Measurements from ENCODE around the gene RNF130. TPM values are rescaled to one million over a fixed set of nuclear protein-coding genes. Genes with fewer than 3 reads are reported as not detected.
"Not testable (repeated sequence)": the region's sequence is repeated elsewhere in the genome, so short reads cannot be mapped to it uniquely, and the experiment has no call there.

RNF130 gene
- total and polyA plus RNA-seq, 4 donors, result 75.9 to 123 (median 90.8) TPM

DNA sequence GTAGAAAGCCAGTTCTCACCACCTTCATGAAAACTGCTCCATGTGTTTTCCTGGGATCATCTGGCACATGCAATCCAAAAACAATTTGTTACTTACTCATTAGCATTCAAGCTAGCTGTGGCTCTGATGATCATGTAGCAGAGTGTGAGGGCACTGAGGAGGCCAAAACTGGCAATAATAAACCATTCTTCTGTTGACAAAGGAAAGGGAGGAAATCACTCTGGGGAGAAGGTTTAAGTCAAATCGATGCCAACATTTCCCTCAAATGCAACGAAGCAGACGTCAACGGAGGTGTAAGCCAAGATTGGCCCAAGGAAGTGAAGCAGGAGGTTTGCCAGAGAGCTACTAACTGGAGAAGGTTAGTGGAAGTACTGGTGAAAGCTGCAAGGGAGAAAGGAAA, 108.2 kb downstream of the RNF130 start:
- no peak overlapping the region for H3K9ac ChIP-seq (ENCODE audit: insufficient read depth in 1 of 2, low read length in 2 of 2)
- WGBS, 2 donors, result 80 to 85% methylated on average over 4 of the region's 4 CpGs
- no peaks in the 10 kb centered on the region for H3K4me1 ChIP-seq (ENCODE audit: control insufficient read depth in 5 of 5, insufficient read depth in 5 of 5, low read length in 5 of 5)
- no peak for TF ChIP-seq CTCF (IDR thresholded peaks at IDR 0.05; ENCODE audit: control extremely low read depth, extremely low read depth)
- H3K4me3 ChIP-seq, result no peak overlapping the region
- H3K27me3 ChIP-seq (ENCODE audit: control insufficient read depth in 3 of 3, insufficient read depth in 3 of 3, low read length in 2 of 3), result no peaks in the 10 kb centered on the region
- DNase-seq (no peak), ATAC-seq (ENCODE audit: insufficient read depth, low FRiP score) (no peak)
- peaks cover 8 to 28% (median 17%) of the 10 kb centered on the region in 4 donors for H3K36me3 ChIP-seq (ENCODE audit: control insufficient read depth in 4 of 4, insufficient read depth in 4 of 4, low read length in 4 of 4)
- no peak overlapping the region for H3K27ac ChIP-seq (ENCODE audit: low read depth in 1 of 2, low read length in 1 of 2)
- no peaks in the 10 kb centered on the region for H3K9me3 ChIP-seq (ENCODE audit: control insufficient read depth in 4 of 4, insufficient read depth in 3 of 4, low read length in 3 of 4)

- Histone ChIP-seq H3K9ac (ENCODE audit: insufficient read depth in 1 of 2, low read length in 2 of 2) (no peak overlapping the region), H3K36me3 (ENCODE audit: control insufficient read depth in 4 of 4, insufficient read depth in 4 of 4, low read length in 4 of 4) (peaks cover 7 to 17% (median 13%) of the 10 kb centered on the region in 4 donors), H3K9me3 (ENCODE audit: control insufficient read depth in 4 of 4, insufficient read depth in 3 of 4, low read length in 3 of 4) (no peaks in the 10 kb centered on the region), H3K4me3 (no peak overlapping the region), H3K27me3 (ENCODE audit: control insufficient read depth in 3 of 3, insufficient read depth in 3 of 3, low read length in 2 of 3) (no peaks in the 10 kb centered on the region), H3K4me1 (ENCODE audit: control insufficient read depth in 5 of 5, insufficient read depth in 5 of 5, low read length in 5 of 5) (no peaks in the 10 kb centered on the region), H3K27ac (ENCODE audit: low read depth in 1 of 2, low read length in 1 of 2) (peak overlapping the region in 1 of 2 donors; percentile 63)
- TF ChIP-seq CTCF (IDR thresholded peaks at IDR 0.05; ENCODE audit: control extremely low read depth, extremely low read depth), result no peak
- WGBS, 2 donors, result 74 to 92% methylated on average over 5 of the region's 5 CpGs
- no peak for DNase-seq
- no peak for ATAC-seq (ENCODE audit: insufficient read depth, low FRiP score)
Measured at GRCh38 chr5:179960204-179960831, 111.2 kb downstream of the RNF130 start.

- TF ChIP-seq CTCF (IDR thresholded peaks at IDR 0.05; ENCODE audit: control extremely low read depth, extremely low read depth), result no peak
- no peaks in the 10 kb centered on the region for H3K27me3 ChIP-seq (ENCODE audit: control insufficient read depth in 3 of 3, insufficient read depth in 3 of 3, low read length in 2 of 3)
- H3K9me3 ChIP-seq (ENCODE audit: control insufficient read depth in 4 of 4, insufficient read depth in 3 of 4, low read length in 3 of 4), result no peaks in the 10 kb centered on the region
- H3K27ac ChIP-seq (ENCODE audit: low read depth in 1 of 2, low read length in 1 of 2), result no peak overlapping the region
- peak in 2 of 3 donors; percentile 5 to 13 for DNase-seq
- H3K4me3 ChIP-seq, result no peak overlapping the region
- 45 to 53% methylated on average over 6 of the region's 6 CpGs for WGBS, 2 donors
- H3K9ac ChIP-seq (ENCODE audit: insufficient read depth in 1 of 2, low read length in 2 of 2), result no peak overlapping the region
- peaks cover 11 to 17% (median 11%) of the 10 kb centered on the region in 4 donors for H3K36me3 ChIP-seq (ENCODE audit: control insufficient read depth in 4 of 4, insufficient read depth in 4 of 4, low read length in 4 of 4)
- ATAC-seq (ENCODE audit: insufficient read depth, low FRiP score), result peak; percentile 53
- no peaks in the 10 kb centered on the region for H3K4me1 ChIP-seq (ENCODE audit: control insufficient read depth in 5 of 5, insufficient read depth in 5 of 5, low read length in 5 of 5)
Measured at GRCh38 chr5:179959641-179960040, 111.9 kb downstream of the RNF130 start.

DNA sequence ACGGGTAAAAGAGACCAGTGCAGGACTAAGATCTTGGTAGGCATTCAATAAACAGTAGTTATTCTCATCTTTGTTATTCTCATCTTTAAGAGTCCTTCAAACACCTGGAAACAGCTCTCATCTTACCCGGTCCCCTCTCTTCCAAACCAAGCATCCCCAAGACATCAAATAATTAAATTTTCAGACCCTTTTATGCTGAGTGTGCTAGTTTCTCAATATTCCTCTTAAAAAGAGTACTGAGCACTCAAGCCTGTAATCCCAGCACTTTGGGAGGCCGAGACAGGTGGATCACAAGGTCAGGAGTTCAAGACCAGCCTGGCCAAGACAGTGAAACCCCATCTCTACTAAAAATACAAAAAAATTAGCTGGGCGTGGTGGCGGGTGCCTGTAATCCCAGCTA, 112.4 kb downstream of the RNF130 start:
- H3K36me3 ChIP-seq (ENCODE audit: control insufficient read depth in 4 of 4, insufficient read depth in 4 of 4, low read length in 4 of 4), result peaks cover 11 to 17% (median 14%) of the 10 kb centered on the region in 4 donors
- H3K27ac ChIP-seq (ENCODE audit: low read depth in 1 of 2, low read length in 1 of 2); H3K9ac ChIP-seq (ENCODE audit: insufficient read depth in 1 of 2, low read length in 2 of 2); DNase-seq; ATAC-seq (ENCODE audit: insufficient read depth, low FRiP score); H3K9me3 ChIP-seq (ENCODE audit: control insufficient read depth in 4 of 4, insufficient read depth in 3 of 4, low read length in 3 of 4); H3K27me3 ChIP-seq (ENCODE audit: control insufficient read depth in 3 of 3, insufficient read depth in 3 of 3, low read length in 2 of 3); H3K4me3 ChIP-seq; H3K4me1 ChIP-seq (ENCODE audit: control insufficient read depth in 5 of 5, insufficient read depth in 5 of 5, low read length in 5 of 5): not testable (repeated sequence)
- 95 to 96% methylated on average over 5 of the region's 5 CpGs for WGBS, 2 donors
